ENCODE measurements around the gene SORCS2.

Gene SORCS2

DNA sequence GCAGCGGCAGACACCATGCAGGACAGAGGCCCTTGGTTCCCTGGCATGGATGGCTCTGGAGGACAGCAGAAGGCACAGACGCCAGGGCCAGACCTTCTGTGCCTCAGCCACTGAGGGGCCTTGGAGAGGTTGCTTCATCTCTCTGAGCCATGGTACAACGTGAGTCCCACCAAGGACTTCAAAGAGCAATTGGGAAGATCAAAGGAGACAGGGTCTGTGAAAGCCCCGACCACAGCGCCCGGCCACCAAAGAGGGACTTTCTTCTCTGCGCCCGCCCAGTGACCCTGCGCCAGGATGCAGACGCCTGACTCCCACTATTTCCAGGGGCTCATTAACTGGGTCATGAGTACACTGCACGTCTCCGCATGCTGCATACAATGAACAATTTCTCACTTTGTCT, 573.3 kb downstream of the SORCS2 start:
- no peak for DNase-seq

DNA sequence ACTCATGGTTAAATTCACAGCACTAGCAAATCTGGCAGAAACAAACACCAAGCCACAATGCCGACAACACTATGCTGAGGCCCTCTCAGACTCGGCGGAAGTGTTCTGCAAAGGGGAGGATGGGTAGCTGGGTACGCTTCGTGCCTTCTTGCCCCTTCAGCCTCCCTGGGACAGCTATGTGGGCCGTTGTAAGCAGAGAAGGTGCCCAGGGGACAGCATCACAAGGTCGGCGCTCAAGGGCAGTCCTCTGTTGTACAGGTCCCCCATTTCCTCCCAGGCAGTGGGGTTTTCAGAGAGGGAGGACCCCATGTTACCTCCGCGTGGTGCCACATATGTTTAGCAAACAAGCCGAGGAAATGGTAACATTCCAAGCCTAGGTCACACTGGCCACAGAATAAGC, 573.7 kb downstream of the SORCS2 start:
- DNase-seq = no peak

DNA sequence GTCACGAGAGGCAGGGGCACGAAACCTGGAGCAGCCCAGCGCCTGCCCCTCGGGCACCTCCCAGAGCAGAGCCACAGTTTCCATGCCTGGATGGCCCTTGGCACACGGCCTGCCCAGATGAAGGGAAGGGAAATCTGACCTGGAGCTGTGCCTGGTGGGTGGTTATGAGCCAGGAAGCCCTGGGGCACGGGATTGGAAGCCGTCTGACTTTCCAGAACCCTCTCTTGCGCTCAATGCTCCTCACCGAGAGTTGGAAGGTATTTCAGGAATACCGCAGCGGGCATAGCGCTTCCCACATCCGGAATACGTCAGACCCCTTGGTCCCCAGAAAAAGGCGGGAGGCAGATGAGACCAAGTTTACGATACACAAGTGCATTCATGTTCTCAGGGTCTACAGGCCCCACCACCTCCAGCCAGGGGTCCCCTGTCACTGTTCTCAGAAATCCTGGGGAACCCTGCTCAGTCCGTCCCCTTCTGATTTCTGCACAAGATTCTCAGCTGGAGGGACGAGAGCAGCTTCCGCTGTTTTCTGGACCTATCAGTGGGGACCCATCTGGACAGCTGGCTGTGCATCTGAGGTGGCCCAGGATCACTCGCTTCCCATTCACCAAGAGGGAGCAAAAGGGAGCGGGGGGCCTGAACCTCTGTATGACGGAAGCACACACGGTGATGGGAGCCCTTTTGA, 574.5 kb downstream of the SORCS2 start:
- DNase-seq = no peak

DNA sequence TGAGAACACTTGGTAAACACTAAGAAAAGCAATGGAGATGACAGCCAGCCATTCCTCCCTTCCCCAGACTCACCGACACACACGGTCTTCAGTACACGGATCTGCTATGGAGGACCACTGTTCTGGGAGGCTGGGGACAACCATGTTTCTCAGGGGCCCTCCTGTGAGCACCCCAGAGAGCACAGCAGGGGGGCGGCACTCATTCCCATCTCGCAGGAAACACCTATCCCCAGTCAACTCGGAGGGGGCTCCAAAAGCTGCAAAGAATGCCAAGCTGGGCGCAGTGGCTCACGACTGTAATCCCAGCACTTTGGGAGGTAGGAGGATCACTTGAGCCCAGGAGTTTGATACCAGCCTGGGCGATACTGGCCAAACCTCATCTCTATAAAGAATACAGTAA, 575.2 kb downstream of the SORCS2 start:
- no peak for DNase-seq

DNA sequence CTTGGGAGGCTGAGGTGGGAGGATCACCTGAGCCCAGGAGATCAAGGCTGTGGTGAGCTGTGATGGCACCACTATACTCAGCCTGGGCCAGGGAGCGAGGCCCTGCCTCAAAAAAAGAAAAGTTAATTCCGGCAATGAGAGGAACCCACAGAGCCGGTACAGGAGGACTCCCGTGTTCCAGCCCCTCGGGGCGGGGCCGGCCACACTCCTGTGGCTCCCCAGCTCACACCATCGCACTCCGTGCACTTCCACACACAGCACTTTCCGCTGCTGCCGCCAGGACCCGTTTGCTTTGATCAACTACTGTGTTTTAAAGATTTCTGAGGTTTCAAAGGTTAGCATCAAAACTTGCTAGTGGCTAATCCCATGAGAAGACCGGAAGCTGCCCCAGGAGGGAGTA, 575.6 kb downstream of the SORCS2 start:
- no peak for DNase-seq

DNA sequence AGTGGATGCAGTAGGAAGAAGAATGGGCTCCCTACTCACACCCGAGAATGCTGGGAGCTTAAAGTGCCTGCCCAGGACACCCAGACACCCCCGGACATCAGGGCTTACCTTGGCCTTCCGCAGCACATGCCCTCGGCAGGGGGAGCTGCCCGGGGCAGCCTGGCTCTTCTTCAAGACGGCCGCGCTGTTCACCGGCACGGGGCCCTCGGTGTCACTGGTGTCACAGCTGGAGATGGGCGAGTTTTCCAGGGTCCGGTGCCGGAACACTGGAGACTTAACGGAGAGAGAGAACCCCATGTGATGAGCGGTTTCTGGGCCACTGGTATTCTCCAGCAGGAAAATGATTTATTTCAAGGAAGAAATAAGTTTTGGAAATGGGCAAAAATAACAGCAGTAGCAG, 576.4 kb downstream of the SORCS2 start:
- DNase-seq = no peak

DNA sequence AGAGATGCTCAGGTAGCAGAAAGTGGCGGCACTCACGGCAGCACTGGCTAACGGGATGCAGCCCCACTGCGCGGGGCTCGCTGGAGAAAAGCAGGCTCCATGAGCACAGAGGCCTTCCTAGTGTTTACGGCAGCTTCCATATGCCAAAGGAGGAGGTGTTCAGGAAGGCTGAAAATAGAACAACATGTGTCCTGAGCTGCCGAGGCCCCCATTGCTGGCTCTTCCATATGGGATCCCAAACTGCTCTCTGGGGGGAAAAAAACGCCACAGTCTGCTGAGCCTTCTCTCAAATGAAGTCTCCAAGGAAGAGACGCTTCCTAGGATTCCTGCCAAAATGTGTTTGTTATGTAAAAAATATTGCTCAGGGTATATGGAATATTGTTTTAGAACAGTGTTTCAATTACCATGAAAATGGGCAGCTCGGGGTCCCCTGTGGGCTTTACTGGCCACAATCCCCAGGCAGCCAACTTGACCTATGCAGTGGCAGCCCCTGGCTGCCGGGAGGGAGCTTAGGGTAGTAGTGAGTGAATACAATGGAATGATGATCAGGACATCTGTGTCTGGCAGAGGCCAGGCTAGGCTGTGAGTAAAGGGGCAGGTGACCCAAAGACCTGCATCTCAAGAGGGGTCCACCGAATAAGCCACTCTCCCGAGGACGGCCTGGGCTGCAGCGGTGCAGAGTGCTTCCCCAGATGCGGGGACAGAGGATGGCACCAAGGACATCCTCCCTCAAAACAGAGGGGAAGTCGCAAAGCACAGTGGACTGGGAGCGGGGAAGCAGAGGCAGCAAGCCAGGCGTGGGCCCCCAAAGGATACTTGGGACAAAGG, 577.3 kb downstream of the SORCS2 start:
- DNase-seq = no peak

DNA sequence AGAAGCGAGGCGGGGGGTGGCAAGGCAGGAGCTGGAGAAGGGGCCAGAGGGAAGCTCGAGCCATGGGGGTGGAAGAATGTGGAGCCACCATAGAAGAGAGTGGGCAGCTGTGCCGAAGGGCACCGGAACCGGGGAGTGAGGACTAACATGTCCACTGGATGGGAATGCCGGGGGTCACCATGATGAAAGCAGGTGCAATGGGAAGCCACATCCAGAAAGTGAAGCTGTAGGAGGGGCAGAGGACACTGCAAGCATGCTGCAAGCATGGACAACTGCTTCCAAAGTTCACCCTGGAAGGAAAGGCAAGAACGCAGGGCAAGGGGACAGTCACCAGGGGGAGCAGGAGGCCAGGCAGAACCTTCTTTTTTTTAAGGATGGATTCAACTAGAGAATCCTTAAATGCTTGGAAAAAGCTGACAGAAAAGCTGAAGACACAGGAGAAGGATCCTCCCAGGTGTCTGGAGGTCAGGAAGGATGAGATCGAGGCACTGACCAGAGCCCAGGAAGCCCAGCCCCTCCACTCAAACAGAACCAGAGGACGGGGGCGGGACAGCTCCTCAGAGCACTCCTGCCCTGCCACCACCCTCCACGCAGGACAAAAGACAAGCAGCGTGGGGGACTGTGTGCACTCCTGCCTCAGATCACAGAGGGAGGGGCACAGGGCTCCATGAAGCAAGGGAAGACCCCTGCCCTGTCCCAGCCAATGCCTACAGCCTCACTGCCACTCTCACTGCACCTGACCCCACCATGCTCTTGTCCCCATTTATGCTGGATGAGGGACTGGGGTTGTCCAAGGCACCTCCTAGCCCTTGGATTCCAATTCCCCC, 578.1 kb downstream of the SORCS2 start:
- DNase-seq = peak; percentile 11

DNA sequence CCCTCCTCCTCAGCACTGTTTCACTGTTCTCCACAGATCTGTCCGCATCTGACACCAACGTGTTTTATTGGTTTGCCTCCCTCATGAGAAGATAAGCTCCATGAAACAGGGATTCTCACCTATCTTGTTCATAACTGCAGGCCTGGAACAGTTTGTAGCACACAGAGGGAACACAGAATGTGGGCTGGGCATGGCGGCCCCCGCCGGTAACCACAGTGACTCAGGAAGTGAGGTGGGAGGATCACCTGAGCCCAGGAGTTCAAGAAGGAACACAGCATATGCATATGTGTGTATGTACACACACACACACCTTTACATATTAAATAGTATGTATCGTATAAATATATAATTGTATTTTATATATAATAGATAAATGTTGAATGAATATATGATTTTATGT, 578.7 kb downstream of the SORCS2 start:
- DNase-seq = peak; percentile 44

DNA sequence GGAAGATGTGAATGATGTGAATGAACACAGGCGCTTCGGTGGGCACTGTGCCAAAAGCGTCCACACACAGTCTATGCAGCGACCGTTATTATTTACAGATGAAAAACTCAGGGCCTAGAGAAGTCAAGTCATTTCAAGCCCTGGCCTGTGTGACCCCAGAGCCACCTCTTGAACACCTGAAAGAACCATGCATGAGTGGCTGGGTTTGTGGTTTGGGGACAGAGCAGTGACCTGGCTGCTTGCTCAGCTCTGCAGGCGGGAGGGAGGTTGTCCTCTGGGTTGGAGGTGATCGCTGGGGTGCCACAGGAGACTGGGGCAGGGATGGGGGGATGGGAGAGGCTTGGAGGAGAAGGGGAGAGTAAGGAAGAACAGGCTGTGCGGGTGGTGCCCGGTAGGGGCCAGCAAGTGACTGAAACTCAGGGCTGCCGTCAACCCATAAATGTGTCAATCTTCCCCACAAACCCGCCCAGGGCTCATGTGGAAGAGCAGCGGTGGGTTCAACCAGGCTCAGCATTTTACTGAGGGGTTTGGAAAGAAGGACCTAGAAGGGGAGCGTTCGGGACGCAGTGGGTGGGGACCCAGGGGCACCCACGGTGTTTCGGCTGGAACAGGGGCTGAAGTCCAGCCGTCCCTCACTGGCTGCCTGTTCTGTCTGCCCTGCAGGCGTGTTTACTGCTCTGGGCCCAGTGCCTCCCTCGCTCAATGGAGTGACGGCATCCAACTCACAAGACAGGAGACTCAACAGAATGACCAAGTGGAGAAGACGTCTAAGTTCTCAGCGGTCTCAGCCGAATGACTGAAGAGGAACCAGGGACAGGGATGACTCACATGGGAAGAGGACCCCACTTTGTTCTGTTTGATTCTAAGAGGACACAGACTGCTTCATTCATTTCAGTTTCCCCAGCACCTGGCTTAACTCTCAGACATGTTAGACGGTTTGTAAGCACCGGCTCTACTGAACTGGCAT, 579.5 kb downstream of the SORCS2 start:
- DNase-seq = no peak

DNA sequence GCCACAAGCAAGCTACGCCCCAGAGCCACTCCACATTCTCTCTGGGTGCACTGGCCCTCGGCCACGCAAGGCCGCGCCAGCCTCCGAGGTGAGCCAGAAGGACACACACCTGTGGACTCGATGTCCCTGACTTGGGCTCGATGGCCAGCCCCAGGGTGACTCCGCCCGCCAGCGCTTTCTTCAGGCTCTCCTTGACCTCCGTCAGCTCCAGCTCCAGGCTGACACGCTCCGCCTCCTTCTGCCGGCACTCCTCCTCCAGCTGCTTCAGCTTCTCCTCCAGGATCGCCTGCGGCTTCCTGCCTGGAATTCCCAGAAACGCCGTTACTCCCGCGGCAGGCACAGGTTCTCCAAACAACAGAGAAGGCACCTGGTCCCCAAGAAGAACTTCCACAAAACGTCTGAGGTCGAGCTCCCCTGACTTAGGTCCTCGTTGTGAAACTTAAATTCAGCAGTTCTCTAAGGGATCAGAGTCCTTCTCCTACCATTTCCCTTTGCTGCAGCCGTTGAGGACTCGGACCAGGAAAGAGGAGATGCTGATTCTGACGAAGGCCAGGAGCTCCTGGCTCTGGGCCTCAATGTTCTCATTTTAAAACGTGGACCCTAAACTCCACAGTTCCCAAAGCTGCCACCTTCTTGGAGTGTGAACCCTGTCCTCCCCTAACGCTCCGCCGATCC, 580.5 kb downstream of the SORCS2 start:
- DNase-seq = no peak

DNA sequence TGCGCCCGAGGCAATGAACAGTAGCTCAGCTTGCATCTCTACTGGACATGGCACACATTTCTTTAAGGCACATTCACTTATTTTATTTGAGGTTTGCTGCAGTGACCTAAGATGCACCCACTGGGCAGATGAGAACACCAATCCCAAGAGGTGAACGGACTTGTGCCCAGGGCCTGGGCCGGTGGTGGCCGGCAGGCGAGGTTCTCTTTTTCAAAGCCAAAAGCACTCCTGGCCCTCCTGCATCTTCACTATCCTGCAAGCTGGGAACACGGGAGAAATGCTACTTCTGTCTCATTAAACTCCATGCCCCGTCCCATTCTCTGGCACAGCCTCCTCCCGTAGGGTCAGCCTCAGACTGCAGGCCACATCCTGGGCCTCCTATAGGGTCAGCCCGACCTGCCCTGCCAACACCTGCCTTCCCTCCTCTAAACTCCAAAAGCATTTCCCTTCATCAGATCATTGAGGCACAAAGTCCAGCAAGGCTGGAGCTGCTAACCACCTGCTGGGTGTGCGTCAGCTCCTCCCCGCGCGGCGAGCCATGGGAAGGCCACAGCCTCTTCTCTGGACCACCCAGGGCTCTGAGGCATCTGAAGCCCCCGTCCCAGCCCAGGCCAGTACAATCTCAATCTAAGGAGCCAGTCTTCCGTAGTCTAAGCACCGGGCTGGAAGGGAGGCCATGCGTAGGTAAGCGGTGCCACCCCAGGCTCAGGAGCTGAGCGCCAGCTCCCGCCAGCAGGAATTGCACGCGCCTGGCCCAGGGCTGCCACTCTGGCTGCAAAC, 581.3 kb downstream of the SORCS2 start:
- DNase-seq = no peak

DNA sequence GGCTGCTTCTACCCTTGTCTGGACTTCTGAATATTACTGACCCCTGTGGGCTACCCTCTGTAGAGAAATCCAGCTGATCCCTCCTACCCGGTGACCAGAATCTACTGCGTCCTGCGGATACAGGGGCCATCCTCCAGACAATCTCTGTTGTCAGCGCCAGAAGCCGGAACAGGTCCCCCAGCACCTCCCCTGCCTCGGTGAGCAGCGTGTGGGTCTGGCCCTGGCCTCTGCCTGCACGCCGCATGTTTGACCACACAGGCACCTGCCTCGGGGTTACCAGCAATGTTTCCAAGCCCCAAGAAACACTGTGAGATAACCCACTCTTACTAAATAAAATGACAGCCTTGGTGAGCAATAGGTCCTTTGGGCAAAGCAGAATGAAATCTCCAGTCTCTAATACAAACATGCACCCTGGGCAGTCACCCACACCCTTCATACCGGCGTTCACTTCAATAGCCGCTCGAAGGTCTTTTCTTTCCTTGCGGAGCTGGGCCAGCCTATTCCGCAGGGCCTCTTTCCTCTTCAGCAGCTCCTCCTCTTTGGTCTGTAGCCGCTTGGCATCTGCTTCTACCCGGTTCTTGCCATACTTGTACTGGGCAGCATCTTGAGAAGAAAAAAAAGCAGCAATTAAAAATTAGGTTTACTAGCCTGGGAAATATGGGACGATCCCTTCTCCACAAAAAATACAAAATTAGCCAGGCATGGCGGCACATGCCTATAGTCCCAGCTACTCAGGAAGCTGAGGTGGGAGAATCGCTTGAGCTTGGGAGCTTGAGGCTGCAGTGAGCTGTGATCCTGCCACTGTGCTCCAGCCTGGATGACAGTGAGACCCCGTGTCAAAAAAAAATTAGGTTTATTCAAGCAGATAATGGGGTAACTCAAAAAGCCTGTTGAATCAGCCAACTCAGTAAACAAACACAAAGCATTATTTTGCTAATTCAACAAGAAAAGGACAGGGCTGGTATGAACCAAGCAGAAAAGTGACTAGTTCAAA, 582.3 kb downstream of the SORCS2 start:
- no peak for DNase-seq

DNA sequence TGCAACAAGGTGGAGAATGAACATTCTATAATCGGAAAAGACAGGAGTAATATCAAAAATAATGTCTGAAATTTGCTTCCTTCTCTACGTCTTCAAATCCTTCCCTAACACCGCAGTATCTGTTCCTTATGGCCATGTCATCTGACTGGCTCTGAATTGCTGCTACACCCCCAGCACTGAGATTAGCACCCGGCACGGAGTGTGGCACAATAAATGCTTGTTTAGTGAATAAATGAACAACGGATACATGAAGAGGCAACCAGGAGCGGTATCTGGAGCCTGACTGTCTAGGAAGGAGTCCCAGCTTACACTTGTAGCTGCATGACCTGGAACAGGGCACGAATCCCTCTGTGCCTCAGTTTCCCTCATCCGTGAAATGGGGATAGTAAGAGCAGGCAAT, 583.1 kb downstream of the SORCS2 start:
- DNase-seq = no peak

DNA sequence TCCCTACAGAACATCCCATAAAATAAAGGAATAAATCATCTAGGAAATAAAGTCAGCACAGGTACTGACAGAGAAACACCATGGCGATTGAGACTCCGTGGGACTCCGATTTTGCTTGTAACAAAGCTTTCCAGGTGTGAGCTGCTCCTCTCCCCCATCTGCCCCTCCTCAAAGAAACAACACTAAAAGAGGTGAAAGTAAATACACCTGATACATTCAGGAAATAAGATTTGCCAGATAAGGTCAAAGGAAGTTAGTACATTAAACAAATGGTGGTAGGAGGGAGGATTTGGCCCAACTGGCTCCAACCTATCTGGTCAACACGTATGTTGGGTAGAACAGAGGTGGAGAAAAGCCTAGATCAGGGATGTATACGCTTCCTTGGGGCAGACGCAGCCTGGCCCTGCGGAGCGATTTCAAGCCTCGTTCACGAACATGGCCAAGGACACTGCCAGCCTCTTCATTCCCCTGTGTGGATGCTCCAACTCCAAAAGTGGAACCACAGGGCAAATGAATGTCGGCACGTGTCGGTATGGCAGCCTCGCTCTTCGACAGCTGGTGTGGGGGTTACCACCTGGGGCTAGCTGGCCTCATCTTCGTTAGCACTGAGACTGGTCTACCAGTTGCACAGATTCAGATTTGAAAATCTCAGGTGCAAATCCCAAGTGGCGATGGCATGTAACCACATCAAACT, 584.8 kb downstream of the SORCS2 start:
- DNase-seq = no peak

DNA sequence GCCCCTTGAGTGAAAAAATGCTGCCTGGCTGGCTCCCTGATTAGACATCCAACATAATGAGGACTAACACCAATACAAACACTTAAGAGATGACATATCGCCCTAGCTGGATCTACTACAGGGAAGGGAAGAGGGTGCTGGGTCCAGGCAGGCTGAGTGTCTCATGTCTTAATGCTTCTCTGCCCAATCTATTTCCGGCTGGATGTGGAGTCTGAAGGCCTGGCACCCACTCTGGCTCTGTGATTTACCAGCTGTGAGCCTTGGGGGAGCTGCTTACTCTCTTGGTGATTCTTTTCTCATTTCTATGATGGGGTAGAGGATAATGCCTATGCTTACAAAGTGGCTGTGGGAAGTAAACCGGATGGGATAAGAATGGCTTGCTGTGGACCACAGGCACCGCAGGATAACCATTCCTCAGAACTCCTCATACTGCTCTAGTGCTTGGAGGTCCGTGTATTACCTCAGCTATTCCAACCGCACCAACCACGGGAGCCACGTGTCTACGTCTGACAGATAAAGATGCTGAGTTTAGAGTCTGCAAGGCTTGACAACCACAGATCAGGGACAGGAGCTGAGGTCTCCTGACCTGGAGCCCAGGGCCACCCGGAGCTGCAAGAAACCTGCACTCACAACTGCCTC, 585.7 kb downstream of the SORCS2 start:
- DNase-seq = no peak

DNA sequence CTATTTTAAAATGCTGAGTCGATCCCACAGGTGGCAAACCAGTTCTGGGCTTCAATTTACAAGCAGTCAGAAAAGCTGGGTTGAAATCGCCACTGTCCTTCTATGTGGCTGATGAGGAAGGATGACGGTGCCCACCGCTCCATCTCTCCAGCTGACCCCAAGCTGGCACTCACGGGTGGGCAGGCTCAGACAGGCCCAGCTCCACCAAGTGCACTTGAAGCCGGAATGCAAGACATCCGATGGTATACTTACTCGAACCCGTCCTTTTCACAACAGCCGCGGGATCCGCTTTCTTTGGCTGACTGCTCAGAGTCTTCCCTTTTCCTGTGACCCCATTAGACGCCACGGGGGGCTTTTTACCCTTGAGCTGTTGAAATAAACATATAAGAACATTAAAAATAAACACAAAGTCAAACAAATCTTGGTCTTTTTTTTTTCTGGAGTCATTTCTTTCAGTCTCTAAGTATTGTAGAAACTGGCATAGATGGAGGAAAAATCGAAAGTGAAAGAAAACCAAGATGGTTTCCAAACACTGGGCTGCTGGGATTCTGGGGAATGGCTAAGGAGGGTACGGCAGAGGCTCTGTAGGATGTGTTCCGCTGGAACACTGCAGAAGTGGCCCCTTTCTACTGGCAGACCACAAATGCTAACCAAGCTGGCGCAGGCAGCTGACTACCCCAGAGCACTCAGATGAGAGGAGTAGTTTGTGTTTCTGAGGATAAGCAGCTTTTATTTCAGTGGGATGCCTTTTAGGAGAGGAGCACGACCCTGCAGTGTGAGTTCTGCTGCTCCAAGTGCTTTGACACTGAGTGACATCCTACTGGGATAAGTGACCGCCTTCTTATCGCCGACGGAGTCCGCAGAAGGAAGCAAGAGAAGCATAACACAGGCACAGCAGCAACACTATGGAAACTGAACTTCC, 586.4 kb downstream of the SORCS2 start:
- no peak for DNase-seq

DNA sequence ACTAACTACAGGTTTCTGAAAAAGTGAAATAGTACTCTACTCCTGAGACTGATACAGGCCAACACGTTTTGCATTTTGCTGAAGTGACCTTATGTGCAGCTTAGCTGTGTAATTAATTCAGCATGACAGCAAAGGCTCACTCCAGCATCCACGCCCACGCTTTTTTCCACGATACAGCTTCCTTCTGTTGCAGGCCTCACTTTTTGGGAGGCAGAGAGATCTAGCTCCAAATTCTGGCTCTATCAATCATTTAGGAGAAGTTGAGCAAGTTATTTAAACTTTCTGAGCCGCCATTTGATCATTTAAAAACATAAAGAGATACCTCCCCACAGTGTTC, 587.1 kb downstream of the SORCS2 start:
- DNase-seq = no peak
